ENCODE measurements around the gene STXBP5L.

STXBP5L gene

GRCh38 chr3:120928991-120929390 lies 21.0 kb downstream of the STXBP5L start:
- no peak overlapping the region for H3K4me3 ChIP-seq (ENCODE audit: low read length)
- DNase-seq (ENCODE audit: low read depth) = no peak
- TF ChIP-seq CTCF (conservative IDR thresholded peaks at IDR 0.05; ENCODE audit: low read length) = no peak

- no peak for TF ChIP-seq CTCF (conservative IDR thresholded peaks at IDR 0.05; ENCODE audit: low read length)
- no peak overlapping the region for H3K4me3 ChIP-seq (ENCODE audit: low read length)
- no peak for DNase-seq (ENCODE audit: low read depth)
These were observed 23.6 kb downstream of the STXBP5L start for GRCh38 chr3:120931593-120931992.

GRCh38 chr3:120956143-120956542 lies 48.1 kb downstream of the STXBP5L start:
- TF ChIP-seq CTCF (conservative IDR thresholded peaks at IDR 0.05; ENCODE audit: low read length) = no peak
- H3K4me3 ChIP-seq (ENCODE audit: low read length) = no peak overlapping the region
- no peak for DNase-seq (ENCODE audit: low read depth)

GRCh38 chr3:120982608-120983320 lies 74.8 kb downstream of the STXBP5L start:
- no peak for TF ChIP-seq CTCF (conservative IDR thresholded peaks at IDR 0.05; ENCODE audit: low read length)
- H3K4me3 ChIP-seq (ENCODE audit: low read length) = no peak overlapping the region
- DNase-seq (ENCODE audit: low read depth) = no peak

GRCh38 chr3:120983321-120983665 lies 75.3 kb downstream of the STXBP5L start:
- no peak overlapping the region for H3K4me3 ChIP-seq (ENCODE audit: low read length)
- TF ChIP-seq CTCF (conservative IDR thresholded peaks at IDR 0.05; ENCODE audit: low read length) = no peak
- DNase-seq (ENCODE audit: low read depth) = no peak

GRCh38 chr3:120983841-120984240 lies 75.8 kb downstream of the STXBP5L start:
- no peak overlapping the region for H3K4me3 ChIP-seq (ENCODE audit: low read length)
- TF ChIP-seq CTCF (conservative IDR thresholded peaks at IDR 0.05; ENCODE audit: low read length) = no peak
- DNase-seq (ENCODE audit: low read depth) = no peak

- H3K4me3 ChIP-seq (ENCODE audit: low read length) = no peak overlapping the region
- no peak for TF ChIP-seq CTCF (conservative IDR thresholded peaks at IDR 0.05; ENCODE audit: low read length)
- no peak for DNase-seq (ENCODE audit: low read depth)
These were observed 77.2 kb downstream of the STXBP5L start for GRCh38 chr3:120985242-120985641.

Data from AG10803 (cell line).